Measurements from ENCODE around the gene LRIG1. TPM values are rescaled to one million over a fixed set of nuclear protein-coding genes. Genes with fewer than 3 reads are reported as not detected.

The LRIG1 gene
- total RNA-seq, 1 experiment from 2014 or later: 2.2 TPM

GRCh38 chr3:66367979-66368378 is 132.8 kb downstream of the LRIG1 start:
- CTCF ChIA-PET: no interaction called here
- no TSS peak for BruUV-seq (replicated peaks)

GRCh38 chr3:66366747-66367146 is 134.1 kb downstream of the LRIG1 start:
- Histone ChIP-seq H3K27me3 (ENCODE audit: low read length) (no peaks in the 10 kb centered on the region), H3K9ac (ENCODE audit: low read length) (no peak overlapping the region), H3K4me3 (ENCODE audit: low read length) (no peak overlapping the region), H4K20me1 (ENCODE audit: low read length) (no peaks in the 10 kb centered on the region), H2AFZ (ENCODE audit: low read length) (no peak overlapping the region), H3K9me3 (ENCODE audit: low read length) (no peaks in the 10 kb centered on the region), H3K4me1 (ENCODE audit: insufficient read depth, low read length) (peaks cover 13% of the 10 kb centered on the region), H3K27ac (ENCODE audit: low read length) (no peak overlapping the region), H3K9me2 (replicated peaks; ENCODE audit: low read length) (no peaks in the 10 kb centered on the region), H3F3A (ENCODE audit: low read length, unreplicated experiment) (no peaks in the 10 kb centered on the region), H3K79me2 (ENCODE audit: low read length) (no peaks in the 10 kb centered on the region), H3K4me2 (ENCODE audit: low read length) (no peak overlapping the region), H3K36me3 (ENCODE audit: low read depth, low read length) (no peaks in the 10 kb centered on the region)
- no peak for DNase-seq
- no TSS peak for BruUV-seq (replicated peaks)
- no peak for TF ChIP-seq EZH2 (IDR thresholded peaks at IDR 0.05; ENCODE audit: low read length, unreplicated experiment)
- no peak for TF ChIP-seq CTCF (conservative IDR thresholded peaks at IDR 0.05; ENCODE audit: low read depth, low read length)
- TF ChIP-seq EZH2phosphoT487 (IDR thresholded peaks at IDR 0.05; ENCODE audit: borderline replicate concordance, low read length): no peak
- intact Hi-C loops (cut with micrococcal nuclease): no loop called here
- ATAC-seq: no peak
- ChIA-PET POLR2A (ENCODE audit: unreplicated experiment) (no interaction called here), CTCF (no interaction called here)

More at GRCh38 chr3:66367979-66368378, 132.8 kb downstream of the LRIG1 start:
- H3K27me3 ChIP-seq (ENCODE audit: low read length): no peaks in the 10 kb centered on the region
- H3K36me3 ChIP-seq (ENCODE audit: low read depth, low read length): no peaks in the 10 kb centered on the region; the same call in 1 of the 2 replicates
- peaks cover under 1% of the 10 kb centered on the region; the same call in 1 of the 2 replicates for H3K4me1 ChIP-seq (ENCODE audit: insufficient read depth, low read length)
- no peak overlapping the region for H3K9ac ChIP-seq (ENCODE audit: low read length)
- H3K4me2 ChIP-seq (ENCODE audit: low read length): no peak overlapping the region
- H3K9me2 ChIP-seq (replicated peaks; ENCODE audit: low read length): no peaks in the 10 kb centered on the region
- no peaks in the 10 kb centered on the region for H4K20me1 ChIP-seq (ENCODE audit: low read length)
- TF ChIP-seq EZH2phosphoT487 (IDR thresholded peaks at IDR 0.05; ENCODE audit: borderline replicate concordance, low read length) (no peak), CTCF (conservative IDR thresholded peaks at IDR 0.05; ENCODE audit: low read depth, low read length) (no peak), EZH2 (IDR thresholded peaks at IDR 0.05; ENCODE audit: low read length, unreplicated experiment) (no peak)
- intact Hi-C loops (cut with micrococcal nuclease): no loop called here
- H3K4me3 ChIP-seq (ENCODE audit: low read length): no peak overlapping the region
- no peaks in the 10 kb centered on the region for H3F3A ChIP-seq (ENCODE audit: low read length, unreplicated experiment)
- H2AFZ ChIP-seq (ENCODE audit: low read length): no peak overlapping the region
- no peaks in the 10 kb centered on the region for H3K79me2 ChIP-seq (ENCODE audit: low read length)
- no peak overlapping the region for H3K27ac ChIP-seq (ENCODE audit: low read length)
- H3K9me3 ChIP-seq (ENCODE audit: low read length): no peaks in the 10 kb centered on the region
- no peak for DNase-seq
- no peak for ATAC-seq
- POLR2A ChIA-PET (ENCODE audit: unreplicated experiment): no interaction called here

GRCh38 chr3:66365080-66365479 is 135.7 kb downstream of the LRIG1 start:
- no peaks in the 10 kb centered on the region for H3K9me3 ChIP-seq (ENCODE audit: low read length)
- no peaks in the 10 kb centered on the region for H3K9me2 ChIP-seq (replicated peaks; ENCODE audit: low read length)
- H3K36me3 ChIP-seq (ENCODE audit: low read depth, low read length): no peaks in the 10 kb centered on the region
- no peaks in the 10 kb centered on the region for H3F3A ChIP-seq (ENCODE audit: low read length, unreplicated experiment)
- no peaks in the 10 kb centered on the region for H4K20me1 ChIP-seq (ENCODE audit: low read length)
- BruUV-seq (replicated peaks): no TSS peak
- H3K27ac ChIP-seq (ENCODE audit: low read length): no peak overlapping the region
- peaks cover 13% of the 10 kb centered on the region for H3K4me1 ChIP-seq (ENCODE audit: insufficient read depth, low read length)
- H2AFZ ChIP-seq (ENCODE audit: low read length): no peak overlapping the region
- ATAC-seq (no peak), DNase-seq (no peak)
- no peak for TF ChIP-seq EZH2 (IDR thresholded peaks at IDR 0.05; ENCODE audit: low read length, unreplicated experiment)
- no peak for TF ChIP-seq EZH2phosphoT487 (IDR thresholded peaks at IDR 0.05; ENCODE audit: borderline replicate concordance, low read length)
- TF ChIP-seq CTCF (conservative IDR thresholded peaks at IDR 0.05; ENCODE audit: low read depth, low read length): no peak
- ChIA-PET POLR2A (ENCODE audit: unreplicated experiment) (no interaction called here), CTCF (no interaction called here)
- no peak overlapping the region for H3K4me3 ChIP-seq (ENCODE audit: low read length)
- H3K9ac ChIP-seq (ENCODE audit: low read length): no peak overlapping the region
- no peaks in the 10 kb centered on the region for H3K79me2 ChIP-seq (ENCODE audit: low read length)
- H3K4me2 ChIP-seq (ENCODE audit: low read length): no peak overlapping the region
- intact Hi-C loops (cut with micrococcal nuclease): no loop called here
- no peaks in the 10 kb centered on the region for H3K27me3 ChIP-seq (ENCODE audit: low read length)

All from PC-3 (cell line).